ENCODE data around the gene SLC9A3. TPM values are rescaled to one million over a fixed set of nuclear protein-coding genes. Genes with fewer than 3 reads are reported as not detected.

SLC9A3 gene
- total RNA-seq, 1 donor: 0.86 TPM

DNA sequence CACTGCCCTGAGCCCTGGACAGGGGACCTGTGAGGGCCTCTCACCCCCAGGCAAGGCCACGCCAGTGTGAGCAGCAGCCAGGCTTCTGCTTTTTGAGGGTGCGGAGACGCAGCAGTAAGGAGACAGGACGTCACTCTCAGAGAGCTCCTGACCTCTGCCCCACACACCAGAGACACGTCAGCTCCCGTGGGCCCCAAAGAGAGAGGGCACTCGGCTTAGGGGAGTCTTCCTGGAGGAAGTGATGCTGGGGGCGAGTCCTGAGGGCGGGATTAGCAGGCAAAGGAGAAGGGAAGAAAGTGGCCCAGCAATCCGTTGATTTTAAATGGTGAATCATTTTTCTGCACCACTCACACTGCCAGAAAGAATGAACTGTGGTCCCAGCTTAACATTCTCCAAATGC lies 24.0 kb upstream of the SLC9A3 start:
- DNase-seq (ENCODE audit: low read depth): no peak
- no peak overlapping the region for H3K4me3 ChIP-seq (ENCODE audit: low read depth, low read length)
- TF ChIP-seq, protein P1, sequence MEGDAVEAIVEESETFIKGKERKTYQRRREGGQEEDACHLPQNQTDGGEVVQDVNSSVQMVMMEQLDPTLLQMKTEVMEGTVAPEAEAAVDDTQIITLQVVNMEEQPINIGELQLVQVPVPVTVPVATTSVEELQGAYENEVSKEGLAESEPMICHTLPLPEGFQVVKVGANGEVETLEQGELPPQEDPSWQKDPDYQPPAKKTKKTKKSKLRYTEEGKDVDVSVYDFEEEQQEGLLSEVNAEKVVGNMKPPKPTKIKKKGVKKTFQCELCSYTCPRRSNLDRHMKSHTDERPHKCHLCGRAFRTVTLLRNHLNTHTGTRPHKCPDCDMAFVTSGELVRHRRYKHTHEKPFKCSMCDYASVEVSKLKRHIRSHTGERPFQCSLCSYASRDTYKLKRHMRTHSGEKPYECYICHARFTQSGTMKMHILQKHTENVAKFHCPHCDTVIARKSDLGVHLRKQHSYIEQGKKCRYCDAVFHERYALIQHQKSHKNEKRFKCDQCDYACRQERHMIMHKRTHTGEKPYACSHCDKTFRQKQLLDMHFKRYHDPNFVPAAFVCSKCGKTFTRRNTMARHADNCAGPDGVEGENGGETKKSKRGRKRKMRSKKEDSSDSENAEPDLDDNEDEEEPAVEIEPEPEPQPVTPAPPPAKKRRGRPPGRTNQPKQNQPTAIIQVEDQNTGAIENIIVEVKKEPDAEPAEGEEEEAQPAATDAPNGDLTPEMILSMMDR (IDR thresholded peaks at IDR 0.05; ENCODE audit: insufficient read depth, low read depth, low read length): no peak

DNA sequence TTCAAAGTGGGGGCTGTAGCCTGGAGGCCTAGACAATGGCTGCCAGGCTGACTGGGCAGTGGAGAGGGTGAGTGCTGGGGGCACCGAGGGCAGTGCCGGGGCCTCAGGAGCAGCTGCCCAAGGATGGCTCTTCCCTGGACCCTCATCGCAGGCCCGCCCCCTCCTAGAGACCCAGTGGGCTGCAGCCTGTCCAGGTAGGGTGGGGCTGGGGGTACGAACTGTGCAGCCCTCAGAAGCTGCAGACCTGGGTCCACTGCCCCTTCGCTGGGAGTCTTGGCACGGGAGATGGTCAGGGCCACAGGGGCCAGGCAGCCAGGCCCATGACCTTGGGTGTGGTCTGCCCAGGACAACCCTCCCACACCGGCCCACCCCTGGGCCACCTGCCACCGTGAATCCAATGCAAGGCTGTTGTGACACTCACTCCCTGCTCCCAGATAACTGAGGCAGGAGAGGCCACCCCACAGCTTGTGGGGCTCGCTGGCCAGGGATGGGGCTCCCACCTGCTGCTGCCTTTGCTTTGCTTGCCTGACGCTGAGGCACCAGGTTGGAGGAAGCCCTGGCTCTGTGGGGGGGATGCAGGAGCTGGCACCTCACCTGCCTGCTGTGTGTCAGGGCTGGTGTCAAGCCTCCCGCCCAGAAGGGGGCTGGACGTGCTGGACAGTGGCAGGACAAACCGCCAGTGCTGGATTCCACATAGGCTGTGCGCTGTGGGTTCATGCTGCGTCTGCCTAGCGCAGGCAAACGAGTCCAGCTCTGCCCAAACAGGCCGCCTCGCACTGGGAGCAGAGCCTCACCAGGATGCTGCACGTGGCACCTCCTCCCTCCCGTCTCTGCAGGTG lies 23.1 kb upstream of the SLC9A3 start:
- TF ChIP-seq, protein P1 (IDR thresholded peaks at IDR 0.05; ENCODE audit: insufficient read depth, low read depth, low read length): no peak
- DNase-seq (ENCODE audit: low read depth): no peak
- H3K4me3 ChIP-seq (ENCODE audit: low read depth, low read length): no peak overlapping the region

DNA sequence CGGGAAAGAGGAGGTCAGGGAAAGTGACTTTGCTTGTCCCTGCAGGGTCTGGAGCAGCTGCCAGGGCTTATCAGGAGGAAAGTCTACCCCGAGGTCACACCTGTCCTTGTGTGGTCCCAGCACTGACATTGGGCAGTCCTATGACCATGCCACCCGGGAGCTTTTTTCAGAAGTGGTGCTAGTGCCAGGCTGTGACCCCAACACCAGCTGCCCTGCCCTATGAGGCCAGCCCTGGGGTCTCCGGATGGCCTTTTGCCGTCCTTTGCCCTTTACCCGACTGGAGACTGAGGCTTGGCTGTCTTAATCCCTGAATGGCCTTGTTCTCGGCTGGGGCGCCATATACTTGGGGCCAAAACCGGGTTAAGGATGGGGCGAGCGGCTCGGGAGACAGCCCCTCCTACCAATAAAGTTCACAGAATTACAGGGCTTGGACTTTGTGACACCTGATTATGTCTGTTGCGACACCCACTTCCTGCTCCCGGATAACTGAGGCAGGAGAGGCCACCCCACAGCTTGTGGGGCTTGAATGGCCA lies 22.2 kb upstream of the SLC9A3 start:
- no peak for DNase-seq (ENCODE audit: low read depth)
- TF ChIP-seq, protein P1 (IDR thresholded peaks at IDR 0.05; ENCODE audit: insufficient read depth, low read depth, low read length): no peak
- H3K4me3 ChIP-seq (ENCODE audit: low read depth, low read length): no peak overlapping the region

DNA sequence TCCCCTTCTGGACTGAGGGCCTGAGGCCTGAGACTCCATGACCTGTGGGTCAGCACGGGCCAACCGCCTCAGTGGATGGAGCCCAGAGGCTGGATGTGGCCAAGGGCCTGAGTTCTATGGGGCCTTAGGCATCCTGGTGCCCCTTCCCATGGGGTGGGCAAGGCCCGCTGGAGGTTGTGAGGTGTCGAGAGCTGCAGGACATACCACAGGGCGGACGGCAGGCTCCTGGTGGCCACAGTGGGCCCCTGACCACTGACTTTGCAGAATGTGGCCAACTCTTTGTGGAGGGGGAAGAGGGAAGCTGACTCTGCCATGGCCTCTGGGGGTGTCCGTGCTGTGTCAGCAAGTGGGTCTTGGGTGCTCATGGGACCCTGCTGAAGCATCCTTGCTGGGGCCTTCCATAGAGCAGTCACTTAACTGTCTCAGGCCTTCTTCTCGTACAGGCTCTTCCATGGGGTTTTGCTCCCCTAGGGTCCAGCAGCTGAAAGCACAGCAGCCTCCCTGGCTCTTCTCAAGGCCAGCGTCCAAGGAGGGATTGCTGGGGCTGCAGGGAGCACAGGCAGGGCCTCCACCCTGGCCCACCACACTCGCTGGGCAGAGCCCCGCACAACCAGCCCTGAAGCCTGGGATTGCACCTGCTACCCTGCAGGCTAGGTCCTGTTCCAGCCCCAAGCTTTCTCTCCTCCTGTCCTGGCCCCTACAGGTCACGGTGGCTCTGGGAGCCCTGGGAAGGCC lies 21.6 kb upstream of the SLC9A3 start:
- no peak overlapping the region for H3K4me3 ChIP-seq (ENCODE audit: low read depth, low read length)
- no peak for DNase-seq (ENCODE audit: low read depth)
- TF ChIP-seq, protein P1 (IDR thresholded peaks at IDR 0.05; ENCODE audit: insufficient read depth, low read depth, low read length): no peak

DNA sequence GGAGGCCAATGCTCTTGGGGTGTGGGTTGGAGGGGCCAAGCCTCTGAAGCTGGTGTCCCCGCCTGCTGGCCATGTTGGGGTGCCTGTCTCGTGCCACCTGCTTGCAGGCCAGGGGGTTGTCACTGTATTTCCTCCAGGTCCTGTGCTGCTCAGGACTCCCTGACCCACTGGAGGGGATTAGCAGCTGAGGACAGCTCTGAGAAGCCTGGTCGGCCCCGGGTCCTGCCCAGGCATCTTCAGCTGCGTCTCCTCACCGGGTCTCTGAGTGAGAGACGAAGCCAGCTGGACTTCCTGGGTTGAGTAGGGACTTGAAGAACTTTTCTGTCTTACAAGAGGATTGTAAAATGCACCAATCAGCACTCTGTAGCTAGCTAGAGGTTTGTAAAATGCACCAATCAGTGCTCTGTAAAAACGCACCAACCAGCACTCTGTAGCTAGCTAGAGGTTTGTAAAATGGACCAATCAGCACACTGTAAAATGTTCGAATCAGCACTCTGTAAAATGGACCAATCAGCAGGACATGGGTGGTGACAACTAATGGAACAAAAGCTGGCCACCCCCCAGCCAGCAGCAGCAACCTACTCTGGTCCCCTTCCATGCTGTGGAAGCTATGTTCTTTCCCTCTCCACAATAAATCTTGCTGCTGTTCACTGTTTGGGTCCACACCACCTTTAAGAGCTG lies 20.6 kb upstream of the SLC9A3 start:
- no peak overlapping the region for H3K4me3 ChIP-seq (ENCODE audit: low read depth, low read length)
- TF ChIP-seq, protein P1 (IDR thresholded peaks at IDR 0.05; ENCODE audit: insufficient read depth, low read depth, low read length): no peak
- DNase-seq (ENCODE audit: low read depth): no peak

DNA sequence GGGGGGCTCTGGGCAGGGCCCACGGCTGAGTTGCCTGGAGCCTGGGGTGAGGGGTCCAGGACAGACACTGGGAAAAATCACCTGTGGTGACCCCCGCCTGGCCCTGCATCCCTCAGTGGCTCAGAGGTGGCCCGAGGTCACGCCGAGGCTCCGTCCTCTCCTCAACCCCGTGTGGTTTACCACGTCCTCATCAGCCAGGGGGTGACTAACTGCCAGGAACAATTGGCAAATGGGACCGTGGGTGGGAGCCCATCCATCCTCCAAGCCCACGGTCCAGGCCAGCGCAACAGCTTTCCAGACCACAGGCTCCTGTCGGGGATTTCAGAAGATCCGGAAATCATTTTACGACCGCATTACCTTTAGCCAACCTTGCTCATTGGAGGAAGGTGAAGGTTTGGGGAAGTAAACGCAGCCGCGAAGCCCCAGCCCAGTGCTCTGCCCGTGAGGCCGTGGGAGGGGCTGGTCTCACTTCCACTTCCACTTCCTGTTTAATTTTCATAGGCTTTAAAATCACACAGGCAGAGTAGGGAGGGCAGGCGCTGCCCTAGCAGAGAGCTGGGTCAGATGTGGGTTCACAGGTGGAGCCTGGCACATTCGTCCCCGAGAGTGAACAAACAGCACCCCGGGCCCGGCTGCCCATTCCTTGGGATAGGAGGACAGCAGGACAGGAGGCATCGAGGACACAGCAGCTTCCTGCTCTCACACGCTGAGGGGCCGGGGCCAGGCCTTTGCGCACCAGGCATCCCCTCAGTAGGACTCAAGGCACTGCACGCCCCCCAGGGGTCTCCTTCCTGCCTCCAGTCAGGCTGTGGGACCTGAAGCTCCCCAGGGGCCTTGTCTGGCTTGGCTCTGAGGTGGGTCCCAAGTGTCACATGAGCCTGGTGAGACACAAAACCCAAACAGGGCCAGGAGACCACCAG lies 19.8 kb upstream of the SLC9A3 start:
- TF ChIP-seq, protein P1 (IDR thresholded peaks at IDR 0.05; ENCODE audit: insufficient read depth, low read depth, low read length): no peak
- no peak for DNase-seq (ENCODE audit: low read depth)
- no peak overlapping the region for H3K4me3 ChIP-seq (ENCODE audit: low read depth, low read length)

Measured in fibroblast of villous mesenchyme (primary cell).